BLaER1 treated with 17β-estradiol and CSF1 and Interleukin-3, amounts not matched to agents 10 nM and 100 nM (cell line): Measurements from ENCODE around the gene HIPK1.

Experiments
- H3K27ac ChIP-seq, 11 experiments: shearing (Covaris generic); formaldehyde crosslinking; 2 replicates each; pipeline ENCODE4 v1.8.1; 2022
- H3K27me3 ChIP-seq, 11 experiments: shearing (Covaris generic); formaldehyde crosslinking; 2 replicates each; pipeline ENCODE4 v1.8.1; 2022
- H3K36me3 ChIP-seq, 11 experiments: shearing (Covaris generic); formaldehyde crosslinking; 2 replicates each; pipeline ENCODE4 v1.8.1; 2022
- H3K4me1 ChIP-seq, 10 experiments: shearing (Covaris generic); formaldehyde crosslinking; 2 replicates each; pipeline ENCODE4 v1.8.1; 2022
- H3K4me2 ChIP-seq, 11 experiments: shearing (Covaris generic); formaldehyde crosslinking; 2 replicates each; pipeline ENCODE4 v1.8.1; 2022
- H3K4me3 ChIP-seq, 10 experiments: shearing (Covaris generic); formaldehyde crosslinking; 2 replicates each; pipeline ENCODE4 v1.8.1; 2022
- H3K9ac ChIP-seq, 11 experiments: shearing (Covaris generic); formaldehyde crosslinking; 2 replicates each; pipeline ENCODE4 v1.8.1; 2022
- H3K9me3 ChIP-seq, 11 experiments: shearing (Covaris generic); formaldehyde crosslinking; replicated peaks in 1 of 11; 2 replicates each; pipeline ENCODE4 v1.8.1; 2022
- H4K20me1 ChIP-seq, 11 experiments: shearing (Covaris generic); formaldehyde crosslinking; 2 replicates each; pipeline ENCODE4 v1.8.1; 2022
- Cebpa-rat ChIP-seq, 11 experiments: shearing (Covaris generic); IDR thresholded peaks; 2 replicates each; pipeline ENCODE4 v1.8.1; 2022

HIPK1 gene

DNA sequence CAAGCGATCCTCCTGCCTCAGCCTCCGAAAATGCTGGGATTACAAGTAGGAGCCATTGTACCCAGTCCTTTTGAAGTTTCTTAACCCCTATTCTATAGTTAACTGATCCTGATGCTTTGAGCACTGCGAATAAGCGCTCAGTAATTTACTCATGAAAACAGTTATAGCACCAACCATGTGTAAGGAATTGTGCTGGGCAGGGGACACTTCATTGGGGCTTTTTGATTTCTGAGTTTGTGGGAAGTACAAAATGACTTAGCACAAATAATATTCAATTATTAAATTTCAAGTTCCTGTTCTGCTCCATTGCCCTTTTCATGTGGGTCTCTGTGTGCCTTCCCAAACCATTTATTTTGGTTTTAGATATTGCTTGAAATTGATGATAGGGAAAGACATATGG is 6.2 kb upstream of the HIPK1 start:
- TF ChIP-seq Cebpa-rat (IDR thresholded peaks at IDR 0.05), result no peak
- no peak overlapping the region for H3K4me3 ChIP-seq
- H3K9ac ChIP-seq, result no peak overlapping the region

DNA sequence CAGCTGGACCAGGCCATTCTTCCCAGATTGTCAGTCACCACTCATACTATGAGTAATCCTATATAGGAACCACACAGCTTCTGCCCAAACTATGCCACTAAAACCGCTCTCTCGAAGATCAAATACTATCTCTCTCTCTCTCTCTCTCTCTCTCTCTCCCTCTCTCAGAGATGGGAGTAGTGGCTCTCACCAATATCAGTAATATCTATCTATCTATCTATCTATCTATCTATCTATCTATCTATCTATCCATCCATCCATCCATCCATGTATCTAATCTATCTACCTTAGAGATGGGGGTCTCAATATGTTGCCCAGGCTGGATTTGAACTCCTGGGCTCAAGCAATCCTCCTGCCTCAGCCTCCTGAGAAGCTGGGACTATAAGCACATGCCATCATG is 4.7 kb upstream of the HIPK1 start:
- H3K4me2 ChIP-seq, result 0 out of 22 replicates have a peak overlapping the region, but pooled peaks of 1 of the 11 experiments have one; percentile 57
- no peaks in the 10 kb centered on the region for H3K9me3 ChIP-seq
- no peak for TF ChIP-seq Cebpa-rat (IDR thresholded peaks at IDR 0.05)
- H3K4me3 ChIP-seq, result no peak overlapping the region
- no peak overlapping the region for H3K27ac ChIP-seq
- peaks cover 13 to 31% (median 18%) of the 10 kb centered on the region in 10 experiments for H3K4me1 ChIP-seq
- H3K9ac ChIP-seq, result no peak overlapping the region
- no peaks in the 10 kb centered on the region for H3K36me3 ChIP-seq
- H4K20me1 ChIP-seq, result no peaks in the 10 kb centered on the region
- H3K27me3 ChIP-seq, result no peaks in the 10 kb centered on the region

More for the DNA sequence above, 6.2 kb upstream of the HIPK1 start:
- Histone ChIP-seq H3K4me1 (peaks cover 7 to 30% (median 9%) of the 10 kb centered on the region in 10 experiments), H4K20me1 (no peaks in the 10 kb centered on the region), H3K36me3 (no peaks in the 10 kb centered on the region), H3K4me2 (peak overlapping the region in 3 of 11 experiments; percentile 7 to 57 (median 15); a peak in 3 of 22 replicates), H3K27ac (no peak overlapping the region; a peak in 1 of 22 replicates), H3K9me3 (no peaks in the 10 kb centered on the region), H3K27me3 (no peaks in the 10 kb centered on the region)

DNA sequence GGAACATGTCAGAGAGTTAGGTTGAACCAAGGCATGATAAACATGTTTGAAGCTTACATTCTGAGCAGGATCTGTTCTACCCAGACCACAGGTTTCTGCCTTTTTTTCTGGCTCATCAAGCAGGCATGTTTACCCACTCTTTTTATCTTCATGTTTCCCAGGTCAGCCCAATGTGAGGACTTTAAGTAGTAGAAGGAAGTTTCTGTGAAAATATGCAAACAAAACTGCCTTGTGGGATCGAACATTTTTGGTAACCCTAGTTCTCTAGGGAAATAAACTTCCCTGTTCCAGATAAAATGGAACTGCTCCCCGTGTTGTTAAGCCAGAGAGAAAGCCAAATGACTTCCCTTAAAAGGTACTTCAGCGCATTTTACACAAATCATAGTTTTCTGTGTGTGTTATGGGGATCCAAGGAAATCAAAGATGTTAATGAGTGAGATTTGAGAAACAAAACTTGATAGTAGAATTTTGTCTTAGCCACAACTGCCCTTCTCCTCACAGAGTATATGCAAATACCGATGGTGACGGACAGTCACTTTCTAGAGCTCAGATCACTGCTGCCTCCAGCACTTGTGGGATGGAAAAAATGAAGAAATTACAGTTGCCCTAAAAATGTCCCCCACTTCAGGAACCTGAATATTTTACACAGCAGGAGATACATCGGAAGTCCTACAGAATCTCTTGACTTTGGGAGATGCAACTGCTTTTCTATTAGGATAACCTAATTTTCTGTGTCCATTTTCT is 765 bp upstream of the HIPK1 start:
- H3K9ac ChIP-seq, result peak overlapping the region; percentile 87 to 99 (median 90)
- H3K27ac ChIP-seq, result peak overlapping the region; percentile 79 to 98 (median 88)
- peaks cover 0 to 2% (median 0%) of the 10 kb centered on the region in 11 experiments; a peak in 3 of 22 replicates for H3K36me3 ChIP-seq
- peak overlapping the region; percentile 83 to 95 (median 92) for H3K4me2 ChIP-seq
- TF ChIP-seq Cebpa-rat (IDR thresholded peaks at IDR 0.05), result no peak
- H3K4me3 ChIP-seq, result peak overlapping the region; percentile 84 to 98 (median 90)
- H3K4me1 ChIP-seq, result peaks cover 41 to 50% (median 45%) of the 10 kb centered on the region in 10 experiments
- no peaks in the 10 kb centered on the region for H3K9me3 ChIP-seq
- H4K20me1 ChIP-seq, result peaks cover 16 to 37% (median 35%) of the 10 kb centered on the region in 11 experiments
- H3K27me3 ChIP-seq, result no peaks in the 10 kb centered on the region

DNA sequence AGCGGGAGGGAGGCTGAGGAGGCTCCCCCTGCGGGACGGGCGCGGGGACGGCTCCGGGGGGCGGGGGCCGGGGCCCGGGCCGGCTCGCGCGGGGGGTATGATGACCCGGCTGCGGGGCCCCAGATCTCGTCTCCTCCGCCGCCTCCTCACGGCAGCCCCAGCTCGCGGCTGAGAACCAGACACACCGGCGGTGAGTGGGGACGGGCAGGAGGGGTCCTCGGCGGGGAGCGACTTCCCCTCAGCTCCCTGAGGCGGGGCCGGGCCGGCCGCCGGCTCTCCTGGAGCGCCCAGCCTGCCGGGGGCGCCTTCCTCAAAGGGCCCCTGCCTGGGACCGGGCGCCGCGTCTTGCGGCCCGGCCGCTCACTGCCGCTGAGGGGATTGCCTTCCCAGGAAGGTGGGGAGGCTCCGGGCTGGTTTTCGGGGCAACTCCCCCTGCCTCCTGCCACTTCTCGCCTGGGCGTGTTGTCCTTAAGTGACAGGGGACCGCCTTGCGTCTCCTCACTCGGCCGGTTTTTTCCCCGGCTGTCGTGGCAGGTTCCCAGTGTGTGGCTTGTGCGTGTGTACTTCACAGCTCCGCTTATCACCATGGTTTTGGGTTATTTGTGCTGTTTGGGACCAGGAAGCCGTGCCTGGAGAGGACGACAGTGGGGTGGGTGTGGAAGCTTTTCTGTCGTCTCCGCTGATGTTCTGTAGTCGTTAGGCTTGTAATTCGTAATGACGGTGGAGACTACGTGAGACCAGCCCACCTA is 800 bp downstream of the HIPK1 start:
- H4K20me1 ChIP-seq, result peaks cover 23 to 53% (median 50%) of the 10 kb centered on the region in 11 experiments
- peaks cover 0 to 5% (median under 1%) of the 10 kb centered on the region in 11 experiments; a peak in 8 of 22 replicates for H3K9me3 ChIP-seq
- H3K27ac ChIP-seq, result peak overlapping the region; percentile 79 to 98 (median 88)
- peak overlapping the region; percentile 84 to 98 (median 90) for H3K4me3 ChIP-seq
- peak overlapping the region; percentile 87 to 99 (median 90) for H3K9ac ChIP-seq
- peaks cover 0 to 17% (median 6%) of the 10 kb centered on the region in 11 experiments; a peak in 9 of 22 replicates for H3K36me3 ChIP-seq
- TF ChIP-seq Cebpa-rat (IDR thresholded peaks at IDR 0.05), result no peak
- peaks cover 44 to 60% (median 50%) of the 10 kb centered on the region in 10 experiments for H3K4me1 ChIP-seq
- no peaks in the 10 kb centered on the region for H3K27me3 ChIP-seq
- H3K4me2 ChIP-seq, result peak overlapping the region; percentile 82 to 96 (median 88)

DNA sequence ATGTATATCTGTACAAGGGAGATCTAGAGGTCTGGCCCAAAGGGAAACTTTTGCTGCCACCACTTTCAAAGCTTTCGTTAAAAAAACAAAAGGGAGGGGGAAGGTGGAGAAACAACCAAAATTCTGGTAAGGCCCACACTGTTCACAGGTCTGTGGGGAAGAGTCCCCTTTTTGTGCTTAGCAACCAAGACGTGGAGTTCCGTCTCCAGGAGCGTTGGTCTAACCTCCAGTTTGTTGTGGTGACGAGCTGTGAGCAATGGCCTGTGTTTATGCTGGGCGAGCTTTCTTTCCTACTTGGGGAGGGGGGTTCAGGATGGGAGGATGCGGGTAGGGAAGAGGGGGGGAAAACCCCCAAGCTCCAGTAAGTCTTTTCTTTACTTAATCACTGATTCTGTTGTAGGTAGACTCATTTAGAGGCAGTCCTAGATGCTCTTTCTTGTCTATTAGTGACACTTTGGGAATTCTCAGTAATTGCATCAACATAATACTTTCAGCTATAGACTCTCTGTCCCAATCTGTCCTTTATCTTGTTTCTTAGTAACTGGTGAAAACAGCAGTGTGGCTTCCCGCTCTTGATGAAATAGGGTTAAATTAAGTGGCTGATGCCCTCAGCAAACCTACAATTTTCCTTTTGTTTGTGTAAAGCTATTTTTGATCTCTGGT is 1.5 kb downstream of the HIPK1 start:
- TF ChIP-seq Cebpa-rat (IDR thresholded peaks at IDR 0.05), result no peak
- Histone ChIP-seq H3K4me1 (peaks cover 44 to 60% (median 51%) of the 10 kb centered on the region in 10 experiments), H3K9me3 (peaks cover 0 to 9% (median 4%) of the 10 kb centered on the region in 11 experiments; a peak in 11 of 22 replicates), H3K27me3 (no peaks in the 10 kb centered on the region), H3K36me3 (peaks cover 0 to 21% (median 7%) of the 10 kb centered on the region in 11 experiments; a peak in 10 of 22 replicates), H3K4me2 (peak overlapping the region; percentile 82 to 96 (median 88)), H3K27ac (peak overlapping the region; percentile 79 to 98 (median 88)), H3K9ac (peak overlapping the region; percentile 87 to 99 (median 90)), H3K4me3 (peak overlapping the region; percentile 84 to 98 (median 90)), H4K20me1 (peaks cover 23 to 60% (median 57%) of the 10 kb centered on the region in 11 experiments)

DNA sequence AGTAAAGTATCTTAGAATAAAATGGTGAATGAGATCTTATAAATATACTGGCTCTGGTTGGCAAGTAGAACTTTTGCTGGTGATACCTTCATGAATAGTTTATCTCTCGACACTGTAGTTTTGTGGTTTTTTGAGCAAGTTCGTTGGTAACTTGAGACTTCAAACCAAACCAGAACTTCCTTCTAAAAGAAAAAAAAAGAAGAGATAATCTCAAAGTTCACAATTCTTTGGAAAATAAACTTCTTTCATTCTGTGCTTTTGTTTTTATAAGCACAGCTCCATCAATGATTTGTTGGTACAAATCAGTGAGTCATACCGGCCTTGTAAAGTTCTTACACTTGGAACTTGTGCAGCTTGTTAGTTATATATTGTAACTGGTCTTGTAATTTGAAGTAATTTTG is 2.3 kb downstream of the HIPK1 start:
- TF ChIP-seq Cebpa-rat (IDR thresholded peaks at IDR 0.05), result no peak
- H3K4me2 ChIP-seq, result peak overlapping the region; percentile 82 to 96 (median 88)
- peak overlapping the region; percentile 87 to 99 (median 90) for H3K9ac ChIP-seq
- H3K36me3 ChIP-seq, result peaks cover 0 to 21% (median 7%) of the 10 kb centered on the region in 11 experiments; a peak in 10 of 22 replicates
- peaks cover 23 to 68% (median 65%) of the 10 kb centered on the region in 11 experiments for H4K20me1 ChIP-seq
- peak overlapping the region; percentile 84 to 98 (median 90) for H3K4me3 ChIP-seq
- peaks cover 47 to 63% (median 54%) of the 10 kb centered on the region in 10 experiments for H3K4me1 ChIP-seq
- peak overlapping the region; percentile 79 to 98 (median 88); a peak in 21 of 22 replicates for H3K27ac ChIP-seq
- peaks cover 0 to 9% (median 4%) of the 10 kb centered on the region in 11 experiments; a peak in 11 of 22 replicates for H3K9me3 ChIP-seq
- H3K27me3 ChIP-seq, result no peaks in the 10 kb centered on the region

DNA sequence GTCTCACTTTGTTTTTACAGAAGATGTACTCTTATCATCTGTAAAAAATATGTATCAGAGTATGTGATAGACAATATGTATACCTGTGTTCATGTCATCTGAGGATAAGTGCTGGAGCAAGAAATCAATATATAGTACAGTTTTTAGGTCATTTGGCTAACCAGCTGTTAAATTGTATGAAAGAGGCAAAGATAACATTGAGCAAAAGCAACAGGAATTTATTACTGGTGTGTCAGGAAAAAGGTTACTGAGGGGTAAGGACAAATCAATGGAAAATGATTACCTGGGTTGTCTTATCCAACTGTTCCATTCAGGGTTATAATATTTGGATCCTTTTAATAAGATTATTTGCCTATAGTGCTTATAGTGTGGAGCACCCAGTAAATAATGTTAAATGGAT is 4.9 kb downstream of the HIPK1 start:
- Histone ChIP-seq H3K36me3 (peaks cover 0 to 21% (median 7%) of the 10 kb centered on the region in 11 experiments; a peak in 10 of 22 replicates), H3K4me1 (peaks cover 47 to 69% (median 61%) of the 10 kb centered on the region in 10 experiments), H3K27ac (no peak overlapping the region), H3K4me3 (no peak overlapping the region), H3K9me3 (peaks cover 0 to 9% (median 4%) of the 10 kb centered on the region in 11 experiments; a peak in 11 of 22 replicates), H3K27me3 (no peaks in the 10 kb centered on the region), H3K9ac (no peak overlapping the region), H4K20me1 (peaks cover 43 to 93% (median 89%) of the 10 kb centered on the region in 11 experiments), H3K4me2 (peak overlapping the region in 6 of 11 experiments; percentile 82 to 96 (median 91); a peak in 4 of 22 replicates)
- no peak for TF ChIP-seq Cebpa-rat (IDR thresholded peaks at IDR 0.05)

DNA sequence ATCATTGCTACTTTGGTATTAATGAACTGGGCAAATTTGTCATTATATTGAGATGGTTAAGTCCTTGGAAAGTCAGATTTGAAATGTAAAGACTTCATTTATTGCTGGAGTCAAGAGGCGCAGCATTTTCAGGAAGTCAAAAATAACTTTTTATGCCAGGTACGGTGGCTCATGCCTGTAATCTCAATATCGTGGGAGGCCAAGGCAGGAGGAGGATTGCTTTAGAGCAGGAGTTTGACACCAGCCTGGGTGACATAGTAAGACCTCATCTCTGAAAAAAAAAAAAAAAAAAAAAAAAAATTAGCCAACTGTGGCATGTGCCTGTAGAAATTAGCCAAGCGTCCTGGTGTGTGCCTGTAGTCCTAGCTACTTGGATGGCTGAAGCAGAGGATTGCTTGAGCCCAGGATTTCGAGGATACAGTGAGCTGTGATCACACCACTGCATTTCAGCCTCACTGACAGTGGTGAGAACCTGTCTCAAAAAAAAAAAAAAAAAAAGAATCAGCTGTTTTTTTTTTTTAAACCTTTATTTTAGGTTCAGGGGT is 5.5 kb downstream of the HIPK1 start:
- no peak for TF ChIP-seq Cebpa-rat (IDR thresholded peaks at IDR 0.05)
- H3K27me3 ChIP-seq, result no peaks in the 10 kb centered on the region
- peaks cover 0 to 9% (median 4%) of the 10 kb centered on the region in 11 experiments; a peak in 11 of 22 replicates for H3K9me3 ChIP-seq
- no peak overlapping the region for H3K4me3 ChIP-seq
- H3K4me1 ChIP-seq, result peaks cover 53 to 74% (median 66%) of the 10 kb centered on the region in 10 experiments
- H3K27ac ChIP-seq, result no peak overlapping the region
- no peak overlapping the region for H3K9ac ChIP-seq
- H4K20me1 ChIP-seq, result peaks cover 47 to 99% (median 95%) of the 10 kb centered on the region in 11 experiments
- H3K36me3 ChIP-seq, result peaks cover 0 to 21% (median 7%) of the 10 kb centered on the region in 11 experiments; a peak in 10 of 22 replicates
- H3K4me2 ChIP-seq, result no peak overlapping the region
